ENCODE results near the gene CAMK2N2. TPM values are rescaled to one million over a fixed set of nuclear protein-coding genes. Genes with fewer than 3 reads are reported as not detected.

CAMK2N2 gene
- total RNA-seq, 1 donor from 2014 or later = 14.8 TPM

- no peak for DNase-seq
- peak overlapping the region; percentile 91 for H3K4me3 Mint-ChIP-seq (ENCODE audit: unreplicated experiment)
- H3K4me1 Mint-ChIP-seq (ENCODE audit: low read depth, unreplicated experiment) = peaks cover 6% of the 10 kb centered on the region
- H3K27me3 Mint-ChIP-seq (ENCODE audit: unreplicated experiment) = peaks cover 4% of the 10 kb centered on the region
- H3K36me3 Mint-ChIP-seq (ENCODE audit: unreplicated experiment) = no peaks in the 10 kb centered on the region
- TF ChIP-seq CTCF (IDR thresholded peaks at IDR 0.05; ENCODE audit: partially characterized antibody, unreplicated experiment) = no peak
- peaks cover 2% of the 10 kb centered on the region for H3K9me3 Mint-ChIP-seq (ENCODE audit: unreplicated experiment)
- H3K27ac Mint-ChIP-seq (ENCODE audit: unreplicated experiment) = no peak overlapping the region
These were observed 39.0 kb upstream of the CAMK2N2 start for GRCh38 chr3:184300378-184300720.

- Mint-ChIP-seq H3K36me3 (ENCODE audit: unreplicated experiment) (no peaks in the 10 kb centered on the region), H3K4me3 (ENCODE audit: unreplicated experiment) (peak overlapping the region; percentile 91), H3K4me1 (ENCODE audit: low read depth, unreplicated experiment) (peaks cover 6% of the 10 kb centered on the region), H3K9me3 (ENCODE audit: unreplicated experiment) (peaks cover 2% of the 10 kb centered on the region), H3K27ac (ENCODE audit: unreplicated experiment) (peak overlapping the region; percentile 15), H3K27me3 (ENCODE audit: unreplicated experiment) (peaks cover 4% of the 10 kb centered on the region)
- no peak for DNase-seq
- no peak for TF ChIP-seq CTCF (IDR thresholded peaks at IDR 0.05; ENCODE audit: partially characterized antibody, unreplicated experiment)
These were observed 38.4 kb upstream of the CAMK2N2 start for GRCh38 chr3:184299488-184300377.

- Mint-ChIP-seq H3K4me3 (ENCODE audit: unreplicated experiment) (peak within 1 kb of the TSS; percentile 91), H3K27ac (ENCODE audit: unreplicated experiment) (peak within 1 kb of the TSS; percentile 64), H3K9me3 (ENCODE audit: unreplicated experiment) (peaks cover 2% of the 10 kb centered on the region), H3K27me3 (ENCODE audit: unreplicated experiment) (peaks cover 4% of the 10 kb centered on the region), H3K4me1 (ENCODE audit: low read depth, unreplicated experiment) (peaks cover 6% of the 10 kb centered on the region), H3K36me3 (ENCODE audit: unreplicated experiment) (no peaks in the 10 kb centered on the region)
- peak; percentile 99 for DNase-seq
- peak; percentile 9 for TF ChIP-seq CTCF (IDR thresholded peaks at IDR 0.05; ENCODE audit: partially characterized antibody, unreplicated experiment)
These were observed 37.6 kb upstream of the CAMK2N2 start, which contains the start of gene PSMD2 for GRCh38 chr3:184298759-184299487. TSS of gene PSMD2 (plus strand) at chr3:184299241. CDS start at chr3:184299267, 26 bp downstream.

GRCh38 chr3:184296616-184297015 is 35.3 kb upstream of the CAMK2N2 start:
- H3K27me3 Mint-ChIP-seq (ENCODE audit: unreplicated experiment) = peaks cover 4% of the 10 kb centered on the region
- no peaks in the 10 kb centered on the region for H3K36me3 Mint-ChIP-seq (ENCODE audit: unreplicated experiment)
- no peak for TF ChIP-seq CTCF (IDR thresholded peaks at IDR 0.05; ENCODE audit: partially characterized antibody, unreplicated experiment)
- no peak overlapping the region for H3K27ac Mint-ChIP-seq (ENCODE audit: unreplicated experiment)
- DNase-seq = no peak
- H3K4me1 Mint-ChIP-seq (ENCODE audit: low read depth, unreplicated experiment) = peaks cover 6% of the 10 kb centered on the region
- H3K9me3 Mint-ChIP-seq (ENCODE audit: unreplicated experiment) = peaks cover 2% of the 10 kb centered on the region
- no peak overlapping the region for H3K4me3 Mint-ChIP-seq (ENCODE audit: unreplicated experiment)

Measured in glutamatergic neuron (in vitro differentiated cells).